Suppressor macrophage treated with lipopolysaccharide for 4 hours (primary cell): ENCODE results near the gene ZDHHC22.

ENCODE experiments used
- DNase-seq: peaks from one replicate; pipeline ENCODE4 v3.0.0-alpha.2; 2020

Gene ZDHHC22

GRCh38 chr14:77155083-77155482, 13.5 kb upstream of the ZDHHC22 start:
- no peak for DNase-seq

GRCh38 chr14:77154421-77154820, 12.8 kb upstream of the ZDHHC22 start:
- no peak for DNase-seq

- no peak for DNase-seq
These were observed 12.2 kb upstream of the ZDHHC22 start for GRCh38 chr14:77153802-77154201.

GRCh38 chr14:77151918-77152588, 10.5 kb upstream of the ZDHHC22 start:
- peak; percentile 52 for DNase-seq

GRCh38 chr14:77151245-77151644, 9.7 kb upstream of the ZDHHC22 start:
- peak; percentile 18 for DNase-seq

- DNase-seq, result no peak
These were observed 7.1 kb upstream of the ZDHHC22 start for GRCh38 chr14:77148510-77149231.

GRCh38 chr14:77145975-77146740, 4.6 kb upstream of the ZDHHC22 start:
- DNase-seq, result no peak

GRCh38 chr14:77144412-77145115, 3.0 kb upstream of the ZDHHC22 start:
- no peak for DNase-seq

GRCh38 chr14:77143071-77143470, 1.5 kb upstream of the ZDHHC22 start:
- DNase-seq, result no peak

GRCh38 chr14:77142005-77142800, 612 bp upstream of the ZDHHC22 start:
- DNase-seq, result no peak

- DNase-seq, result no peak
These were observed 1.0 kb downstream of the ZDHHC22 start for GRCh38 chr14:77140359-77141213.

- peak; percentile 45 for DNase-seq
These were observed 1.8 kb downstream of the ZDHHC22 start for GRCh38 chr14:77139540-77140358.

- DNase-seq, result no peak
These were observed 2.6 kb downstream of the ZDHHC22 start for GRCh38 chr14:77139022-77139421.

GRCh38 chr14:77133720-77134338, 7.8 kb downstream of the ZDHHC22 start:
- DNase-seq, result peak; percentile 65

GRCh38 chr14:77131871-77132486, 9.6 kb downstream of the ZDHHC22 start:
- no peak for DNase-seq

- no peak for DNase-seq
These were observed 10.4 kb downstream of the ZDHHC22 start for GRCh38 chr14:77131206-77131605.

GRCh38 chr14:77130386-77130785, 11.2 kb downstream of the ZDHHC22 start:
- DNase-seq, result no peak

GRCh38 chr14:77128414-77128891, 13.1 kb downstream of the ZDHHC22 start:
- DNase-seq, result no peak

- no peak for DNase-seq
These were observed 15.1 kb downstream of the ZDHHC22 start for GRCh38 chr14:77126461-77126990.
